MCF 10A (cell line): ENCODE results near the gene BTG2. TPM values are rescaled to one million over a fixed set of nuclear protein-coding genes. Genes with fewer than 3 reads are reported as not detected.

ENCODE experiments used
- BruUV-seq: library from RNA; stranded (reverse); fragments of 400-500 nt; replicated peaks from 2 replicates; lab custom pipeline; 2021; lab: Mats Ljungman, UMichigan
- CTCF ChIA-PET: fragments of 300-600 bp; sonication (Branson Sonifier 250); formaldehyde crosslinking; extraction: SDS; loops from one replicate; lab custom pipeline; 2021; ENCODE audit warnings: antibody characterized with exemption, inconsistent platforms; lab: Yijun Ruan, JAX
- POLR2A ChIA-PET: fragments of 300-600, 350-650 bp; sonication (Branson Sonifier 250); formaldehyde crosslinking; extraction: SDS; loops from one replicate; lab custom pipeline; 2020; ENCODE audit warnings: antibody characterized with exemption, inconsistent platforms; lab: Yijun Ruan, JAX
- DNase-seq: peaks from one replicate; pipeline ENCODE4 v3.0.0-alpha.2; 2018; ENCODE audit not compliant: unreplicated experiment
- H3K27ac Mint-ChIP-seq: one replicate; pipeline ENCODE4 v1.8.0; 2022; ENCODE audit warnings: mild to moderate bottlenecking, low read depth, mixed read lengths; ENCODE audit not compliant: unreplicated experiment
- H3K27me3 Mint-ChIP-seq: one replicate; pipeline ENCODE4 v1.8.0; 2022; ENCODE audit warnings: mixed read lengths; ENCODE audit not compliant: insufficient read depth, unreplicated experiment
- H3K36me3 Mint-ChIP-seq: one replicate; pipeline ENCODE4 v1.8.0; 2022; ENCODE audit warnings: mild to moderate bottlenecking, moderate library complexity, mixed read lengths; ENCODE audit not compliant: insufficient read depth, unreplicated experiment
- H3K4me1 Mint-ChIP-seq: one replicate; pipeline ENCODE4 v1.8.0; 2022; ENCODE audit warnings: mixed read lengths; ENCODE audit not compliant: insufficient read depth, unreplicated experiment
- H3K4me3 Mint-ChIP-seq: one replicate; pipeline ENCODE4 v1.8.0; 2022; ENCODE audit warnings: mild to moderate bottlenecking, moderate library complexity, mixed read lengths; ENCODE audit not compliant: unreplicated experiment
- H3K9me3 Mint-ChIP-seq: one replicate; pipeline ENCODE4 v1.8.0; 2022; ENCODE audit warnings: mixed read lengths; ENCODE audit not compliant: unreplicated experiment
- CTCF ChIP-seq: fragments of 200-600 bp; IDR thresholded peaks from one replicate; pipeline ENCODE4 v1.8.0; 2022; ENCODE audit warnings: antibody characterized with exemption, mild to moderate bottlenecking; ENCODE audit not compliant: unreplicated experiment
- intact Hi-C: fragments of 100-400 bp; cut with micrococcal nuclease; formaldehyde crosslinking; loops from 2 replicates; pipeline ENCODE4 v1.14.1; 2022
- total RNA-seq: library from RNA; stranded (reverse); gene quantifications from 2 replicates; pipeline ENCODE4 v1.2.3, GENCODE V29; 2022

BTG2 gene
- total RNA-seq, 1 experiment from 2014 or later, result 44.4 TPM

DNA sequence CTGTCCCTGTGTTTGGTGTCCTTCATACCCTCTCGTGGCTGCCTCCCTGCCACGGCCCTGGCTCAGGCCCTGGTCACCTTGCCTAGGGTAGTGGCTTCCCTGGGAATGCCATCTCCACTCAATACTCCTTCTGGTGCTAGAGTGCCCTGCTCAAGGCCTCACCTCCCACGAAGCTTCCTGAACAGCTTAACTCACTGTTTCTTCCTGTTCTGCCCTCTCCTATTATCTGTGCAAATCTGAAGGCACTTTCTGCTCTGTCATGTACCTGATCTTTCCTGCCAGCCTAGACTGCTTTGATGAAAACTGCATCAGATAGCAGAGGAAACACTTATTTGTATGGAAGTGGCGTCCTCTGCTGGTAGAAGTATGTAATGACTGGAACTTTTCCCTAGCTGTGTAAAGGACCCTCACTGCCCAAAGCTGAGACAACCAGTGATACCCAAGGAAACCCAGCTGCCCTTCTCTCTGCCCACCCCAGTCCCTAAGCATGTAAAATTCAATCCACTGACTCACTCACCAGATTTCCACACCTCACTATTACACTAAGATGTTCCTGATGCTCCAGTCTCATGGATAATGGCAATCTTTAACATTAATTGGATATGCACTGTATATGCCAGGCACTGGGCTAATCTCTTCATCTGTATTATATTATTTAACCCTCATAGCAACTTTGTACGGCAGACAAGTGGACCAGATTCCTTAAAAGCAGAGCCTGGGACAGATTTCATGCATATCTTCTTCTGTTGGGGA, 36.2 kb upstream of the BTG2 start:
- Mint-ChIP-seq H3K27me3 (no peaks in the 10 kb centered on the region), H3K4me1 (peaks cover 12% of the 10 kb centered on the region), H3K4me3 (no peak overlapping the region), H3K27ac (no peak overlapping the region), H3K36me3 (no peaks in the 10 kb centered on the region), H3K9me3 (no peaks in the 10 kb centered on the region)
- peak; percentile 95 for DNase-seq
- peak; percentile 99 for TF ChIP-seq CTCF
- POLR2A ChIA-PET, result interaction anchor here (0.6 to 7.0 kb wide), 9 partner anchors 8 to 801 kb away, joined by 3 to 86 read pairs (median 4); partner anchors contain the start of gene BTG2
- CTCF ChIA-PET, result interaction anchor here (0.5 to 27.4 kb wide), 71 partner anchors 13 to 1945 kb away, joined by 3 to 980 read pairs (median 4); partner anchors contain the start of genes BTG2, CHI3L1, MYBPH and OPTC
- BruUV-seq, result no TSS peak
- intact Hi-C loops, result loop anchor here (1.0 to 5.0 kb wide), 3 partner anchors 53 to 230 kb away; no protein-coding TSS in a partner anchor

DNA sequence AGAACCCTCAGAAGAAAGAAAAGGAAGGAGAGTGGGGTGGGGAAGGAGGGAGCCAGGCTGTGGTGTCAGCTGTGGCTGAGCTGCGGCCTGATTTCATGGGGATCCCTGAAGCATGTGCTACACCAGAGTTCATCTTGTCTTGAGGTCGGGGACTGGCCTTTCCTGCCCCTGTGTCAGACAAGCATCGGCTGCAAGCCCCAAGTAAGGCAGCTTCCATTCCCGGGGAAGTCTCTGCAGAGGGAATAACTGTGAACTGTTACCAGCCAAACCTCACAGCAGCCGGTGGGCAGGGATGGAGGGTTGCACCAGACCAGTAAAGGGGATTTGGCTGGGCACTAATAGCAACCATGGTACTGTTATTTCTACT, 35.7 kb upstream of the BTG2 start:
- intact Hi-C loops, result loop anchor here (1.0 to 5.0 kb wide), 4 partner anchors 53 to 230 kb away; no protein-coding TSS in a partner anchor
- no peaks in the 10 kb centered on the region for H3K36me3 Mint-ChIP-seq
- BruUV-seq, result no TSS peak
- H3K9me3 Mint-ChIP-seq, result no peaks in the 10 kb centered on the region
- CTCF ChIA-PET, result interaction anchor here (0.7 to 27.4 kb wide), 45 partner anchors 13 to 856 kb away, joined by 3 to 980 read pairs (median 6); partner anchors contain the start of genes BTG2, MYBPH, OPTC and PPFIA4
- no peak overlapping the region for H3K4me3 Mint-ChIP-seq
- no peak for TF ChIP-seq CTCF
- no peaks in the 10 kb centered on the region for H3K27me3 Mint-ChIP-seq
- H3K27ac Mint-ChIP-seq, result no peak overlapping the region
- DNase-seq, result no peak
- H3K4me1 Mint-ChIP-seq, result peaks cover 12% of the 10 kb centered on the region
- POLR2A ChIA-PET, result interaction anchor here (0.6 to 7.0 kb wide), 8 partner anchors 8 to 801 kb away, joined by 3 to 86 read pairs (median 4); partner anchors contain the start of gene BTG2

DNA sequence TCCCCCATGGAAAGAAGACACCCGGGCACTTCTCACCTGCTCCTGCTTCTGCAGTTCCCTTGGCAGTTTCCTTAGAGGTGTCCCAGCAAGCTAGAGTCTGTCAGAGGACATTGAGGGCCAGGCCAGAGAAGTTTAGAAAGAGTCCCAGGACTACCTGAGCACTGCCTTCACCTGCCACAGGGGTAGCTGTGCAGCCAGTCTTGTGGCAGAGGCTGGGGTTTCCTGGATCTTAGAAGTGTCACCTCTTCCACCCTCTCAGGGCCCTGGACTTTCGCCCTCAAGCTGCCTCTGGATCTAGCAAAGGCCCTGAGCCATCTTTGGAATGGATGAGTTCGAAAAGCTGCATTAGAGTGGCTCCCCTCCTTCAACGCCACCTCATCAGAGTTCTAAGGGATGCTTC, 34.9 kb upstream of the BTG2 start:
- no peak for DNase-seq
- Mint-ChIP-seq H3K9me3 (no peaks in the 10 kb centered on the region), H3K4me1 (peaks cover 12% of the 10 kb centered on the region), H3K36me3 (no peaks in the 10 kb centered on the region), H3K27me3 (no peaks in the 10 kb centered on the region), H3K4me3 (no peak overlapping the region), H3K27ac (no peak overlapping the region)
- TF ChIP-seq CTCF, result peak; percentile 13
- no TSS peak for BruUV-seq
- ChIA-PET CTCF (interaction anchor here (0.6 to 27.4 kb wide), 31 partner anchors 12 to 1191 kb away, joined by 3 to 980 read pairs (median 7); partner anchors contain the start of genes BTG2 and OPTC), POLR2A (interaction anchor here (1.1 to 7.0 kb wide), 3 partner anchors 10 to 69 kb away, joined by 3 to 86 read pairs (median 23); partner anchors contain the start of gene BTG2)
- intact Hi-C loops, result loop anchor here (5.0 kb wide), 1 partner anchor 172 kb away; no protein-coding TSS in a partner anchor
